NOMO-1 (cell line): ENCODE measurements around the gene PTCH2.
"Not testable (repeated sequence)": the region's sequence is repeated elsewhere in the genome, so short reads cannot be mapped to it uniquely, and the experiment has no call there.

Experiments used
- DNase-seq, 2 experiments: peaks; one replicate each; lab custom pipeline; 2025; ENCODE audit not compliant: unreplicated experiment in 2 of 2; lab: John Stamatoyannopoulos, UW

Gene PTCH2

DNA sequence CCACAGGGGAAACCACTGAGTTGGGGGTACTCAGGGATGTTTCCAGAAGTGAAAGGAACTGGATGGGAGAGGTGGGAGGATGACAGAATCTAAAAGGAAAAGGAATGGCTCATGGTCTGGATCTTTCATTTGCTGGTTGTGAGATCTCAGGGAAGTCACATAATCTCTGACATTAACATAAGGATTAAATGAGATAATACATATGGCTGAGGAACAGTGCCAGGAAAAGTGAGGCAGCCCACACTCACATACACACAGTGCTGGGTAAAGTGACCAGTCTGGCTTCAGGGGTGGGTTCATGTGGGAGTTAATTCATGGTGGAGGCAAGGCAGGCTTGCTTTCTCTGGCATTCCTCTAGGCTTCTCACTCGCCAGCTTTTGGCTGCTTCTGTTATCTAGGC lies 3.9 kb upstream of the PTCH2 start:
- no peak for DNase-seq

DNA sequence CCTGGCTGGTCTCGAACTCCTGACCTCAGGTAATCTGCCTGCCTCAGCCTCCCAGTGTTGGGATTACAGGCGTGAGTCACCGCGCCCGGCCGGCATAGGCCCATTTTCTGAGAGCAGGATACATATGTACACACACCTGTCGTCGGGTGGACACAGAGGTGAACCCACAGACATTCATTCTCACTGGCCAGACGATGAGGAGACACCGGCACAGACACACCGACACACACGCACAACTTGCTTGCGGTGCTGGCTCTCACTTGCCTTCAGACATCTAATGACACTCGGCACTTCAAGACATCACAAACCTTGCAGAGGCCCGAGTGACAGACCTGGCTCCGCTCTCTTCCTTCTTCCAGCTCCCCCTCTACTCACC lies 579 bp downstream of the PTCH2 start:
- no peak for DNase-seq

DNA sequence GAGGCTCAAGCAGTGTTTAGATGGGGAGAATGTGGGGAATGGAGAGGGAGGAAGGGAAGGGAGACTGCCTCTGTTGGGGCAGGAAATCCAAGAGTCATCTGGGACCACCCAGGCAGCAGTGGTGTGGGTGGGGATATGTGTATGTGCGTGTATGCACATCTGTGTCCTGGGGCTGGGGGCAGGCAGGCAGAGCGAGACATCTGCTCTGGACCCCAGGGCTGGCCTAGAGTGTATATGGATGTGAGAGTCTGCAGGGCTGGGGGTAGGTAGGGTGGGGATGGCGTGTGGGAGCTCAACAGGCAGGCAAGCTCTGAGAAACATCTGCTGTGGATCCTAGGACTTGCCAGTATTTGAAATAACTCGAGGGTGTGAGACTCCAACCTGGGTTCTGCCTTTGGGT lies 3.5 kb downstream of the PTCH2 start:
- DNase-seq = no peak

DNA sequence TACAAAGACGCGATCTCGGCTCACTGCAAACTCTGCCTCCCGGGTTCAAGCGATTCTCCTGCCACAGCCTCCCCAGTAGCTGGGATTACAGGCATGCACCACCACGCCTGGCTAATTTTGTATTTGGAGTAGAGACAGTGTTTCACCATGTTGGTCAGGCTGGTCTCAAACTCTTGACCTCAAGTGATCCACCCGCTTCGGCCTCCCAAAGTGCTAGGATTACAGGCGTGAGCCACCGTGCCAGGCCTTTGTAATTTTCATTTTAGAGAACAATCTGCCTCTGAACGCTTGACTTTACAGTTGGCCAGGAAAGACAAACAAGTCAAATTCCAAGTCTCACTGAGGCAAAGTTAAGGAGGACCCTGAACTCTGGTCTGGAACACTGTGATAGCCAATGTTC lies 4.8 kb downstream of the PTCH2 start:
- DNase-seq = not testable (repeated sequence)

DNA sequence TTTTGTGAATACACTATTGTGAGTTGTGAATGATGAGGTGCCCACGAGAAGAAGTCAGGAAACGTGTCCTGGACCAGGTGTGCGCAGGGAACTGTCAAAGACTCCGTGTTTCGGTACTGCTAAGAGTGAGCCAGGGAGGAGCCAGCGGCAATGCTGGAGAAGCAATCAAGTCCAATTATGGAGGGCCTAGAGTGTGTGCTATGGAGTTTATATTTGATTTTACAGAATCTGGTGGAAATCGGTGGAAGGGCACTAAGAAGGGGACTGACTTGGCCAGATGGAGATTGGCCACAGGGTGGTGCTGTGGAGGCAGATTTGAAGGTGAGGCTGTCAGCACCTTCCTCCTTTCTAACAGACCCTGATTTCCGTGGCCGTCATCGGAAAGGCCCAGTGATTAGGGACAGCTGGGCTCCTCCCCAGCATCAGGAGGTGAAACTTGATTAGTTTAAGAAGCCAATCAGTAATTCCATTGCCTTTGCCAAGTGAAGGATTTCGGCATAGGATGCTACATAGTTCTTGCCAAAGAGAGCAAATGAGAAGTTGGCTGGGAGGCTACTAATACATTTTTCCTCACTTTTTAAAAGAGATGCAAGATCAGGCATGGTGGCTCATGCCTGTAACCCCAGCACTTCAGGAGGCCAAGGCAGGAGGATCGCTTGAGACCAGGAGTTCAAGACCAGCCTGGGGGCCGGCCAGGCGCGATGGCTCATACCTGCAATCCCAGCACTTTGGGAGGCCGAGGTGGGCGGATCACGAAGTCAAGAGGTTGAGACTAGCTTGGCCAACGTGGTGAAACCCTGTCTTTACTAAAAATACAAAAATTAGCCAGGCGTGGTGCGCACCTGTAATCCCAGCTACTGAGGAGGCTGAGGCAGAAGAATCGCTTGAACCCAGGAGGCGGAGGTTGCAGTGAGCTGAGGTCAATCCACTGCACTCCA lies 7.0 kb downstream of the PTCH2 start:
- DNase-seq = peak; percentile 70 to 80

DNA sequence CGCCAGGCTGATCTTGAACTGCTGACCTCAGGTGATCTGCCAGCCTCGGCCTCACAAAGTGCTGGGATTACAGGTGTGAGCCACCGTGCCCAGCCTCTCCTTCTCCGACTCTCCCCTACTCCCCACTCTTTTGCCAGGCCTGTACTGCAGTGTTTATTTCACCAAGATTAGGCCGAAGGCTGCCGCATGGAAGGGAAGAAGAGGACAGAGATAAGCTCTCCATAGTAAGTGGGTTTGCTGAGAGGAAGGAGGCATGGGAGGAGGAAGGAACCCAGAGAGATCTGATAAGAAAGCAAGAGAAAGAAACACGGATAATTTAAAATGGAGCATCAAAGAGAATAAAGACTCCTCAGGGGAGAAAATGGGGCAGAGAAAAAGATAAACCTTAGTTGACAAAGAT lies 8.7 kb downstream of the PTCH2 start:
- DNase-seq = no peak

DNA sequence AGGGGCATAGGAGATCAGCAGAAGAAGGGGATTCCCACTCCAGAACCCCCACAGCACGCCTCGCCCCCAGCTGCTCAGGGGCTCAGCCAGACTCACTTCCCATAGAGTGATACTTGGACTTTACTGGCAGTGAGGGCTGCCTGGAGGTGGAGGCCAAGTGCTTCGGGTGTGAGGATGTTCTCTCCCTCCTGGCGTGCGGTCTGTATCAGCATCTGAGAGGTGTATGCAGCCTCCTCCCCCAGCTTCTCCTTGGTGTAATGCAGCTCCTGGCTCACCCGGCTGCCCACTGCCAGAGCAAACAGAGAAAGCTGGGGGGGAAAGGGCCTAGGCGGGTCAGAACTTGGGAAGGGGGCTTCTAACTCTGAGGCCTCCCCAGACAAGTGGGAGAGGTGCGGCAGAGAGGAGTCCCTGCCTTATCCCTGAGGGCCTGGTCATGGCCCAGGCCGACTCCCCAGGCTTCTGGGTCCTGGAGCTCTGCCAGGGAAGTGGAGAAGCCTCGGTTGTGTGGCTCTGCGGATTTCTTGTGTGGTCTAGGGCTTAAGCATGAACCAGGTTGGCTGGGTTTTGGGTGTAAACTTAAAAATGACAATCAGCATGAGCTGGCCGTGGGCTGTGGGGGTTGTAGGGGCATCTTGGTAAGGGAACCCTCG lies 10.9 kb downstream of the PTCH2 start:
- no peak for DNase-seq

DNA sequence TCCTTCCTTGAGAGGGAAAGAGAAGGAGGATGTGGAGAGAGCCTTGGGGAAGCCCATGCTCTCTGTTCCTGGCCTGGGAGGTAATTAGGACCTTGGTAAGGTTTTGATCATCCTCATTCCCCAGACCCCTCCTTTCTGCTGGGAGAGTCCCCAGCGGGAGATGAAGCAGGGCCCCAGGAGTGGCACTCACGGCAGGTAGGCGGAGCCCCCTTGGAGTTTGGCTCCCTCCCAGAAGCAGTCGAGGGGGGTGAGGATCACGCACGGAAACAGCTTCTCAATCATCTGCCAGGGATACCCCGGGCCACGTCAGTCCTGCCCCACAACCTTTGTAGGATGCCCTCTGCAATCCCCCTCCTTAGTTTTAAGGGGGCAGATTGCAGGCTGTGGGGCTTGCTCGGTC lies 11.5 kb downstream of the PTCH2 start:
- DNase-seq = no peak

DNA sequence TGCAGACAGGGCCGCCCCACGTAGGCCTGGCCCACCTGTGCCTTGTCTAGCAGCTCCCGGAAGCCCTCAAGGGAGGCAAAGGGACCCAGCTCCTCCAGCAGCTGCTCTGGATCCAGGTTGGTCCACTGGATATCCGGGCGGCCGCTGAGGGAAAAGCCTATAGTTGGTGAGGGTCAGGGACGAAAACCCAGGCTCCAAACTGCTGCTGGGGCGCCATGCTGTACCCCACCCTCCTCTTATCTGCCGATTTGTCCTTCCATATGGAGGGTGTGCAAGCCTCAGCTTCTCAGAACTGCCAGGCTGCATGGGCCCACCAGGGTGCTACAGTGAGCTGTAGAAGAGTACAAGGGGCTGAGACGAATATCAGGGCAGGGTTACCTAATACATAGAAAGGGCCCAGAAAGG lies 12.2 kb downstream of the PTCH2 start:
- DNase-seq = no peak

DNA sequence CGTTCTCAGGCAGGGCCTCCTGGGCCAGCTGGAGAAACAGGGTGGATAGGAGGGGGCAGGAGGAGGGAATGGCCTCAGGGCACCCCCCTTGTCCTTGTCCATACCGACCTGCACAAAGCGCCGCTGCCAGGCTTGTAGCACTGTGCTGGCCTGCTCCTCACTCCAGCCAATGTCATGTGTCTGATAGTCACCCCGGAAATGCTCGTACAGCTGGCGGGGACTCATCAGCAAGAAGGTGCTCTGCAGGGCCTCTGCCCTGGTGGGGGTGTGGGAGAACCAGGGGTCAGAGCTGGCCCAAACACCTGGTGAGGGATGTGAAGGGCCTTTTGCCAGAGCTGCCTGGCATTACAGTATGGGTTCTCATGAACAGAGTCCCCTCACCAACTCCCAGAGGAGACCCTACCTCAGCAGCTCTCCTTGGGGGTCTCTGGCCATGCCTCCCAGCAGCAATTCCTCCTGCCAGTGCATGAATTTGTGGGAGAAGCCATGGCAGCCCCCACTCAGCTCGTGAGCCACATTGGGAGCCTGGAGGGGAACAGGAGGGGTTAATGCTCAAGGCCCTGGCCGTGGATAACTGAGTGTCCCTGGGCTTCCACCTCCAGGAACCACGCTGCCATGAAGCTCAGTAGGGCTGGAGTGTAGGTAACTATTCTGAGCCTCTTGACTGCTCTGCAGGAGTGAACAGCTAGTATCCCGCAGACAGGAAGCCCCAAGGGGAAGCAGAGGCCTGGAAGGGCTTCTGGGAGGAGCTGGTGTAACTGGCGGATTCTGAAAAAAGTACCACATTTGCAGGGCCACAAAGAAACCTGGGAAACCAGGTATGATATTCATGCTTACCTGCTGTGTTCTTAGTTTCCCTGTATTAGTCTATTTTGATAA lies 13.3 kb downstream of the PTCH2 start:
- no peak for DNase-seq

DNA sequence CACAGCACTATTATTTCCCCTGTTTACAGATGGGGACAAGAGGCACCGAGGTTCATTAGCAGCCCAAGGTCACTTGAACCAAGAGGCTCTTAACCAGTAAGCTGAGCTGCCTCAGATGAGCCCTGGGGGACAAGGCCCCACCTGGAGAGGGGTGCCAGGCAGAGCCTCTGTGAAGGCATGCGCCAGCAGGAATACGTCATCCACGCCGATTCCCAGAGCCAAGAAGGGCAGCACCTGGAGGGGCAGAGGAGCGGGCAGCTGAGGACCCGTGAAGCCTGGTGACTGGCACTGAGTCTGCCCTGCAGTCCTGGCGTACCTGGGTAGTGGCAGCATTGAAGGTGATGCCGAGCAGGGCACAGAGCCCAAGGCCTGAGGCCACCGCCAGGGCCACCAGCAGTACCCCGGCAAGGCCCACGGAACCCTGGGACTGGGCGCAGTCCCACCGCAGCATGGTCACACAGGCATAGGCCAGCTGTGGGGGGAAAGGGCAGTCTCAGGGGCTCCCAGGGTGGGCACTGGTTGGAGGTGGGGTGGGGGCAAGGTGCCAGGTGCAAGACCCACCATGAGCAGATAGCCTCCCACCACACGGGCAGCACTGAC lies 14.1 kb downstream of the PTCH2 start:
- DNase-seq = no peak

DNA sequence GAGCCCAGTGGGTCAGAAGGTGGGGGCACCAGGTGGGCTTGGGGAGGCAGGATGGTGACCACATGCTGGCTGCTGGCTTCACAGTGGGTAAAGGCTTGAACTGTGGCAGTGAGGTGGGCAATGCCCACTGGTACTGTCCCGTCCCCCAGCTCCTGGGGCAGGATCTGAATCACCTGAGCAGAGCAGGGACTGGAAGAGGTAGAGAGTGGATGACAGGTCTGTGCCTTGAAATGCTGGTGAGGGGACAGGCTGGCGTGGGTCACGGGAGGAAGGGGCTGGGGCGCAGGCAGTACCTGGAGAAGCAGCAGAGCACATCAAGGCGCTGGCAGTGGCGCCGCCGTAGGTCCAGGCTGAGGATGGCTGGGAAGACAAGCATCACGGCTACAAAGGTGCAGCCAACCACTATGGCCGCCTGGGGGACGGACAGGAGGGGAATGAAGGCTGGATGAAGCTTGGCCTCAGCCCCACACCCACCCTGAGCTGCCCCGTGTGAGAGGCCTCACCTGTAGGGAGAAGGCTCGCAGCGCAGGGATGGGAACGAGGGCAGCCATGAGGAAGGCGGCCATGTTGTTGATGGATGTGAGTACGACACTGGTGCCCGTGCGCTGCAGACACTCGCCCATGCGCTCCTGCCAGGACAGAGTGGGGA lies 14.9 kb downstream of the PTCH2 start:
- DNase-seq = no peak

DNA sequence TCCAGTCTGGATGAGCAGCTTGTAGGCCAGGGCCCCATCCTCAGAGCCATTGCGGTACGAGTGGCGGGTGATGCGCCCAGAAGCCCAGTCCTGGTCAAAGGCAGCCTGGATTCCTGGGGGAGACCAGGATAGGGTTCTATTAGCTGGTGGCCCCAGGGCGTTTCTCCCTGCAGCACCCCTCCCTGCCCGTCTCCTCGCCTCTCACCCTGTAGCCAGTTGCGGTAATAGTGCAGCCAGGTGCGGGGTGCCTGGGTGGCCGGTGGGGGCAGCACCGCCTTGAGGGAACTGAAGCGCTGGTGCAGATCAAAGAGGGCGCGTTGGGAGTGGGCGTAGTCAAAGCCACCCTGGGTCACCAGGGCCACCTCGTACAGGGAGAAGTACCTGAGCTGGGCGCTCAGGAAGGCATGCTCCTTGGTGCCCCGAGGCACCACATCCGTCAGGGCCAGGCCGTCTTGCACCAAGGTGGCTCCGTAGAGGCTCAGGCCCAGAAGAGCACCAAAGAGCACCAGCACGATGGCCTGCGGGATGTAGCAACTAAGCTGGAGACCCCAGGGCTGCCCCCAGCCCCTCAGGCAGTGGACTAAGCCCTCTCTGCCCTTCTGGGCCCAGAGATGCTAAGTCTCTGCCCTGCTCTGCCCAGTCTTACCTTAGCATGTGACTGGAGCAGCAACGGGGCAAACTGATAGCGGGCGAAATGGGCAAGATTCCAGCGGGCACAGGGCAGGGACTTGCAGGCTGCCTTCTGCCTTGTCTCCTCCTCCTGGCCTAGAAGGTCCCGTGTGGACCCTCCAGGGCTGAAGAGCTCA lies 15.7 kb downstream of the PTCH2 start:
- DNase-seq = no peak

DNA sequence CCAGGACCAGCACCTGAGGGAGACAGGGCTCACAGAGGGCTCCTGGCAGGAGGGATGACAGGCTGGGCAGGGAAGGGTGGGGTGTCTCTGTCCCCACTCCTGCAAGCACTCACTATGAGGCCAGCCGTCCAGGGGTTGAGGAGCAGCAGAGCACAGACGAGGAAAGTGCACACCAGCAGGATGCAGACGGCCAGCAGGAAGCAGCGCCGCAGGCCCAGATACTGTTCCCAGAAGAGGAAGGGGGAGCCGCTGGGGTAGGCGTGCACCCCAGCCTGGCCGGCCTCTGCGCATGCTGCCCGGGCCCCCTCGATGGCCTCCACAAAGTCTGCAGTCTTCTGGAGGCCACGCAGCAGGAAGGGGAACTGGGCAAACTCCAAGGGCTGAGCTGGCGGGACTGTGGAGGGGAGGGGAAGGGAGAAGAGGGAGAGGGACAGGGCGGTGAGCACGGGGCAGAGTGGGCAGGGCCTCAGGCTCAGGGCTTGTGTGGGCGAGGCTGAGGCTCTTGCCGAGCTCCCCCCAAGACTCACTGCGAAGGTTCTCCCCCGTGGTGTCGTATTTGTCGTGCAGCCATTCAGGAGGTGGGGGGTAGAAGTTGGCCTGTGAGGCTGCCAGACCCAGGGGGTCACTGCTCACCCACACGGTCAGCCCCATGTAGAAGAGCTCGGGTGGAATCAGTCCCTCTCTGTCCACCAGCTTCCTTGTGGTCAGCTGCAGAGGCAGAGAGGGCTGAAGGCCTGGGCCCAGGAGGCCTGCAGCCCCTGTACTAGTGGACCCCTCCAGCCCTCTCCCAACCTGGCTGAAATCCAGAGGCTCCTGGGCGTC lies 16.5 kb downstream of the PTCH2 start:
- peak; percentile 67 to 81 for DNase-seq

DNA sequence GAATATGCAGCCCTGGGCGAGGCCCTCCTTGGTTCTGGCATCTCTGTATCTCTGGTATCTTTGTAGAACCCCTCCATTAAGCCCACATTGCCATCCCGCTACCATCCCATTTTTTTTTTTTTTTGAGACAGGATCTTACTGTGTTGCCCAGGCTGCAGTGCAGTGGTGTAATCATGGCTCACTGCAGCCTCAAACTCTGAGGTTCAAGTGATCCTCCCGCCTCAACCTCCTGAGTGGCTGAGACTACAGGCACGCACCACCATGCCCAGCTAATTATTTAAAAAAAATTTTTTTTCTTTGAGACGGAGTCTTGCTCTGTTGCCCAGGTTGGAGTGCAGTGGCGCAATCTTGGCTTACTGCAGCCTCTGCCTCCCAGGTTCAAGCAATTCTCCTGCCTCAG lies 18.7 kb downstream of the PTCH2 start:
- DNase-seq = not testable (repeated sequence)

DNA sequence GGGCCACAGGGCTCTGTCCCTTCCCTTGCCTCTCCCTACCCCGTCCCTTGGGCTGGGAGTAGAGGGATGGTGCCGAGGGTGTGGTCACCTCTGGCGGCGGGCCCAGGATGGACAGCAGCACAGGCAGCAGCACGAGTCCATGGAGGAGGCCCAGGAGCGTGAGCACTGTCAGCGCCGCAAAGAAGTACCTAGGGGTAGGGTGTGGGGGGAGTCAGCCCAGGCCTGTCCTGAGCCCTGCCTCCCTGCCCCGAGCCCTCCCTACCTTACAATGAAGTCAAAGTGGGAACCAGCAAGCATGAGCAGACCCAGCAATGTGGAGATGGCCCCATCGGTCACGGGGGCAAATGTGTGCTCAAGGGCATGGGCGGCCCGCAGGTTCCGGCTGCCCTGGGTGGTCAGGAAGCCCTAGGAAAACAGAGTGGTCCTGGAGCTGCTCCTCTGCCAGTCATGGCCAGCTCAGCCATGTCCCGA lies 20.0 kb downstream of the PTCH2 start:
- DNase-seq = no peak

DNA sequence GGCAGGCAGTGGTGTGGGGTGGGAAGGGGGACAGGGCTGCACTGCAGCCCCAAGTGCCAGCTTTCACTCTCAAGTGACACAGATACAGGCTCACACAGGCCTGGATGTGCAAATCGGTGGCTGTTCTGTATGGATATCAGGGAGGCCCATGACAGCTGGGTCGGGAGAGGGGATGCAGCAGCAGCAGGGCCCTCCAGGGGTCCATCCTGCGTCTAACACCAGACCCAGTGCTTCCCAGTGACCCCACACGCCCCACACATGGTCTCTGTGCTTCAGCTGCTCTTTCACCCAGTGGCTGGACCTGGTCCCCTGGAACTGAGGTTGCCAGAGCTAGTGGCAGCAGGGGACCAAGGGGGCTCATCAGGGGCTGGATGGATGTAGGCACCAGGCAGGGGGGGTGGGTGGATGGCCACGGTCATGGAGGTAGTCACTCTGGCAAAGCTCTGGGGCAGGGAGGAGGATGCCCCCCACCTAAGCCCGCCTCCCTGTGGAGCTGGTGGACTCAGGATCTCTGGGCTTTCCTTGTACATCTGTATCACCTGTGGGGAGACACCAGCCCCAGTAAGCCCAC lies 20.8 kb downstream of the PTCH2 start:
- DNase-seq = no peak

DNA sequence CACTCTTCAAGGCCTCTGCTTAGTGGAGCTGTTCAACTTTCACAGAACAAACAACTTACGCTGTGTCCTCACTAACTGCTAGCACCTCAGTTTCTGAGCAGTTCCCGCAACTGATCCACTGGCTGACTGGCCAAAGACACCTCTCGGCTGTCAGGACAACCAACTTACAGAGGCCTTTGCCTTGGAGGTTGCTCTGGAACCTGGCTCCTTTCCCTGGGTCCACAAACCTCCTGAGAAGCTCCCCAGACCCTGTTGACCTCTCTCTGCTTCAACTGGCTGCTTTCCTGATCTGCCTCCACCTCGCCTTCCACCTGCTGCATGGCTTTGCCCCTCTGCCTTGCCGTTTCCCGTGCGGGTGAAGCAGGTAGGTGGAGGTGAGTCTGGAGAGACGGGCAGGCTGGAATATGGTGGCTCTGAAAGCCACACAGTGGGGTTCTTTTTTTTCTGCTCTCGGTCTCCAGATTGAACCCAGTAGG lies 21.8 kb downstream of the PTCH2 start:
- no peak for DNase-seq
